Right lobe of liver (tissue), 6 donors: ENCODE results near the gene ARMH1. TPM values are rescaled to one million over a fixed set of nuclear protein-coding genes. Genes with fewer than 3 reads are reported as not detected.

Source experiments
- ATAC-seq, 4 donors: fragments of 200-7000 bp; cut with Tn5 transposase; one replicate each; pipeline ENCODE4 v1.9.1; 2020; ENCODE audit warnings: mild to moderate bottlenecking in 4 of 4, moderate library complexity in 4 of 4
- DNase-seq, 3 donors: peaks; one replicate each; pipeline ENCODE4 v3.0.0-alpha.2; 2020
- H3K27ac ChIP-seq, 3 donors: fragments of 200-600 bp; one replicate each; pipeline ENCODE4 v1.8.0; 2022
- H3K27me3 ChIP-seq, 2 donors: fragments of 200-600 bp; one replicate each; pipeline ENCODE4 v1.8.0; 2022
- H3K36me3 ChIP-seq, 4 donors: fragments of 200-600 bp; sonication (generic) in 1 of 4; one replicate each; pipeline versions ENCODE4 v1.5.1 to v1.8.0; 2017 to 2022; ENCODE audit warnings: control low read depth in 1 of 4
- H3K4me1 ChIP-seq, 4 donors: fragments of 200-600 bp; sonication (generic) in 1 of 4; one replicate each; pipeline versions ENCODE4 v1.5.1 to v1.8.0; 2017 to 2022; ENCODE audit warnings: control low read depth in 1 of 4
- H3K4me3 ChIP-seq, 3 donors: fragments of 200-600 bp; one replicate each; pipeline ENCODE4 v1.8.0; 2022
- H3K9me3 ChIP-seq, 4 donors: fragments of 200-600 bp; sonication (generic) in 1 of 4; one replicate each; pipeline versions ENCODE4 v1.5.1 to v1.8.0; 2017 to 2022; ENCODE audit warnings: control low read depth in 1 of 4
- CTCF ChIP-seq, 4 donors: fragments of 200-600 bp in 3 of 4; fragments of 450-650 bp in 1 of 4; IDR thresholded peaks; one replicate each; pipeline versions ENCODE4 v1.5.1 to v1.8.0; 2016 to 2022; ENCODE audit warnings: antibody characterized with exemption in 4 of 4, mild to moderate bottlenecking in 2 of 4
- POLR2A ChIP-seq: fragments of 450-650 bp; IDR thresholded peaks from one replicate; pipeline ENCODE4 v1.6.1; 2017; ENCODE audit warnings: antibody characterized with exemption, mild to moderate bottlenecking
- WGBS: methylation state at CpG from one replicate; pipeline ENCODE4 v1.1.6; 2018; ENCODE audit warnings: low coverage, low lambda C conversion rate; ENCODE audit not compliant: insufficient coverage; ENCODE audit errors: missing lambda C conversion rate; 5-methylcytosine and 5-hydroxymethylcytosine counted together
- intact Hi-C, 2 donors: fragments of 100-400 bp; cut with DNase I; formaldehyde crosslinking; loops; one replicate each; pipeline versions ENCODE4 v1.11.2 to v1.14.1; 2022
- total RNA-seq, 6 experiments: library from RNA; depleted of rRNA in 2 of 6; stranded (reverse); fragments of >200 nt in 2 of 6; fragmentation: NEBNext Ultra II Directional in 3 of 6; extraction: Animal tissue kit (Norgen Biotek cat#: 25700) in 3 of 6; gene quantifications; one replicate each; pipeline versions ENCODE4 v1.1.0 to v1.2.4, GENCODE V29; 2016 to 2023
- donor health status: DM: no; HTN: yes; CAD: no.
- donor health status: DM: no; HTN: no; CAD: no.
- donor health status: DM: no; HTN: no; CAD: no.
- donor health status: DM: no; HTN: yes; CAD: no.
- donor health status: DM: no; HTN: yes; CAD: no.

ARMH1 gene
- total RNA-seq, 6 experiments from 2014 or later, result 2.7 to 18.4 (median 5.2) TPM

- 55% methylated on average over 3 of the region's 5 CpGs for WGBS
- no peaks in the 10 kb centered on the region for H3K9me3 ChIP-seq
- peaks cover 0 to 15% (median 4%) of the 10 kb centered on the region in 4 donors for H3K4me1 ChIP-seq
- H3K36me3 ChIP-seq, result peaks cover 0 to 22% (median 12%) of the 10 kb centered on the region in 4 donors
- peak; percentile 72 to 80 (median 73) for TF ChIP-seq CTCF (IDR thresholded peaks at IDR 0.05)
- TF ChIP-seq POLR2A, result no peak
- ATAC-seq, result peak; percentile 63 to 69 (median 64)
- no peak overlapping the region for H3K4me3 ChIP-seq
- DNase-seq, result peak in 1 of 3 donors; percentile 56
- peak overlapping the region in 1 of 3 donors; percentile 13 for H3K27ac ChIP-seq
- no peaks in the 10 kb centered on the region for H3K27me3 ChIP-seq
- intact Hi-C loops, result no loop called here
Observed at GRCh38 chr1:44655609-44656008, 18.9 kb upstream of the ARMH1 start.

- no peak for ATAC-seq
- intact Hi-C loops, result no loop called here
Observed at GRCh38 chr1:44659566-44659965, 14.9 kb upstream of the ARMH1 start.

DNA sequence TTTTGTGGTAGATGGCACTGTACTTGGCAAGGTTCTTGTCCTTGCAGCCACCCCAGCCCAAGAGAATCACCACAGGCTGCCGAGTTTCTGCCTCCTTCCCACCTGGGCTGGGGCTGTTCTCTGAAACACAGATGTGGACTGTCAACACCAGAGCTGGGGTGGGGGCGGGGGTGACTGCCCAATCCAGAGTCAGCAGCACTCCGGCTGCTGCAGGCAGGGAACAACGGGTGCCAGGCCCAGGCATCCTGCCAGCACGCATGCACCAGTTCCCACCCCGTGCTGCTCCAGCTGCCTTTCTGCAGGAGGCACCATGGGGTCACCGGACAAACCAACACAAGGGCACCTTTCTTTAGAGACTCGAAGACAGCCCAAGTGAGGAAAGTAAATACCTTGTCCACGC, 14.3 kb upstream of the ARMH1 start:
- WGBS, result 37% methylated on average over 2 of the region's 9 CpGs
- Histone ChIP-seq H3K27me3 (no peaks in the 10 kb centered on the region), H3K4me3 (no peak overlapping the region), H3K27ac (peak overlapping the region in 2 of 3 donors; percentile 67 to 96), H3K4me1 (peaks cover 0 to 40% (median 18%) of the 10 kb centered on the region in 4 donors), H3K9me3 (no peaks in the 10 kb centered on the region), H3K36me3 (peaks cover 0 to 9% (median under 1%) of the 10 kb centered on the region in 4 donors)
- DNase-seq, result peak; percentile 89 to 97 (median 95)
- intact Hi-C loops, result no loop called here
- ATAC-seq, result peak; percentile 85 to 92 (median 91)
- TF ChIP-seq POLR2A (peak; percentile 77), CTCF (IDR thresholded peaks at IDR 0.05) (peak in 1 of 4 donors; percentile 6)

More at GRCh38 chr1:44659566-44659965, 14.9 kb upstream of the ARMH1 start:
- WGBS, result 88% methylated on average over 2 of the region's 4 CpGs
- no peaks in the 10 kb centered on the region for H3K27me3 ChIP-seq
- TF ChIP-seq CTCF (IDR thresholded peaks at IDR 0.05) (no peak), POLR2A (no peak)
- DNase-seq, result peak in 1 of 3 donors; percentile 47
- peaks cover 0 to 12% (median 4%) of the 10 kb centered on the region in 4 donors for H3K36me3 ChIP-seq
- H3K4me1 ChIP-seq, result peaks cover 0 to 40% (median 18%) of the 10 kb centered on the region in 4 donors
- no peak overlapping the region for H3K4me3 ChIP-seq
- peak overlapping the region in 2 of 3 donors; percentile 67 to 96 for H3K27ac ChIP-seq
- H3K9me3 ChIP-seq, result no peaks in the 10 kb centered on the region

GRCh38 chr1:44661781-44662682, 12.5 kb upstream of the ARMH1 start:
- 65% methylated on average over 9 of the region's 15 CpGs for WGBS
- Histone ChIP-seq H3K4me1 (peaks cover 0 to 40% (median 18%) of the 10 kb centered on the region in 4 donors), H3K27ac (peak overlapping the region; percentile 38 to 68 (median 60)), H3K27me3 (no peaks in the 10 kb centered on the region), H3K36me3 (peaks cover 0 to 9% (median 0%) of the 10 kb centered on the region in 4 donors), H3K9me3 (no peaks in the 10 kb centered on the region), H3K4me3 (no peak overlapping the region)
- ATAC-seq (peak in 3 of 4 donors; percentile 7 to 39 (median 30)), DNase-seq (peak in 1 of 3 donors; percentile 42)
- intact Hi-C loops, result no loop called here
- peak; percentile 52 for TF ChIP-seq POLR2A
- no peak for TF ChIP-seq CTCF (IDR thresholded peaks at IDR 0.05)
